PC-9 (cell line): ENCODE measurements around the gene HEATR9. TPM values are rescaled to one million over a fixed set of nuclear protein-coding genes. Genes with fewer than 3 reads are reported as not detected.

Experiments
- BruUV-seq: library from RNA; stranded (reverse); fragments of 400-500 nt; replicated peaks from 2 replicates; lab custom pipeline; 2021; lab: Mats Ljungman, UMichigan
- CTCF ChIA-PET: fragments of 300-600 bp; sonication (Branson Sonifier 250); formaldehyde crosslinking; loops from one replicate; lab custom pipeline; 2022; ENCODE audit warnings: antibody characterized with exemption; lab: Charles Lee
- POLR2A ChIA-PET: fragments of 300-600 bp; sonication (Branson Sonifier 250); formaldehyde crosslinking; loops from one replicate; lab custom pipeline; 2022; ENCODE audit warnings: antibody characterized with exemption; ENCODE audit not compliant: unreplicated experiment; lab: Charles Lee
- DNase-seq, 2 experiments: peaks; one replicate each; pipeline versions ENCODE4 v3.0.0 to v3.0.0-alpha.2; 2015 to 2022; ENCODE audit warnings: mixed read lengths in 1 of 2
- H2AFZ ChIP-seq: fragments of 200-600 bp; sonication (generic); 2 replicates; pipeline ENCODE4 v1.8.1; 2017; ENCODE audit warnings: antibody characterized with exemption
- H3F3A ChIP-seq: fragments of 200-600 bp; sonication (generic); 2 replicates; pipeline ENCODE4 v1.8.1; 2017; ENCODE audit warnings: antibody characterized with exemption, mild to moderate bottlenecking, low read depth; ENCODE audit not compliant: insufficient read depth
- H3K27ac ChIP-seq: fragments of 200-600 bp; sonication (generic); 2 replicates; pipeline ENCODE4 v1.6.1; 2016; ENCODE audit warnings: mixed run types
- H3K27me3 ChIP-seq: fragments of 200-600 bp; sonication (generic); 2 replicates; pipeline ENCODE4 v1.6.1; 2016; ENCODE audit warnings: low read depth, mixed run types; ENCODE audit not compliant: insufficient read depth
- H3K36me3 ChIP-seq: fragments of 200-600 bp; sonication (generic); 2 replicates; pipeline ENCODE4 v1.6.1; 2016; ENCODE audit warnings: low read depth, mixed run types
- H3K4me1 ChIP-seq: fragments of 200-600 bp; sonication (generic); replicated peaks from 2 replicates; pipeline ENCODE4 v1.6.1; 2016; ENCODE audit warnings: mixed run types; ENCODE audit not compliant: insufficient read depth
- H3K4me2 ChIP-seq: fragments of 200-600 bp; sonication (generic); 2 replicates; pipeline ENCODE4 v1.6.1; 2017; ENCODE audit warnings: mixed run types
- H3K4me3 ChIP-seq: fragments of 200-600 bp; sonication (generic); 2 replicates; pipeline ENCODE4 v1.6.1; 2016; ENCODE audit warnings: mixed run types
- H3K79me2 ChIP-seq: fragments of 200-600 bp; sonication (generic); 2 replicates; pipeline ENCODE4 v1.6.1; 2017; ENCODE audit warnings: low read depth, mixed run types
- H3K9me2 ChIP-seq: fragments of 200-600 bp; sonication (generic); 2 replicates; pipeline ENCODE4 v1.8.1; 2017; ENCODE audit warnings: mild to moderate bottlenecking; ENCODE audit not compliant: insufficient read depth
- H3K9me3 ChIP-seq: fragments of 200-600 bp; sonication (generic); 2 replicates; pipeline ENCODE4 v1.8.1; 2016; ENCODE audit warnings: low read depth; ENCODE audit not compliant: insufficient read depth
- H4K20me1 ChIP-seq: fragments of 200-600 bp; sonication (generic); 2 replicates; pipeline ENCODE4 v1.8.1; 2017; ENCODE audit not compliant: insufficient read depth
- EZH2 ChIP-seq: fragments of 200-600 bp; sonication (generic); IDR thresholded peaks from 2 replicates; pipeline ENCODE4 v1.8.0; 2017; ENCODE audit warnings: antibody characterized with exemption, low read depth
- intact Hi-C: fragments of 100-400 bp; cut with micrococcal nuclease; formaldehyde crosslinking; loops from one replicate; pipeline ENCODE4 v1.10.0; 2022; ENCODE audit not compliant: unreplicated experiment
- total RNA-seq: library from RNA; stranded (reverse); gene quantifications from 2 replicates; pipeline ENCODE4 v1.2.3, GENCODE V29; 2021
- TF ChIP-seq, protein P1 (sequence below): fragments of 200-600 bp; sonication (generic); conservative IDR thresholded peaks from 2 replicates; pipeline ENCODE4 v1.6.1; 2017; ENCODE audit warnings: mixed run types, antibody characterized with exemption, mild to moderate bottlenecking, moderate library complexity

The HEATR9 gene
- total RNA-seq, 1 experiment from 2014 or later = not detected

DNA sequence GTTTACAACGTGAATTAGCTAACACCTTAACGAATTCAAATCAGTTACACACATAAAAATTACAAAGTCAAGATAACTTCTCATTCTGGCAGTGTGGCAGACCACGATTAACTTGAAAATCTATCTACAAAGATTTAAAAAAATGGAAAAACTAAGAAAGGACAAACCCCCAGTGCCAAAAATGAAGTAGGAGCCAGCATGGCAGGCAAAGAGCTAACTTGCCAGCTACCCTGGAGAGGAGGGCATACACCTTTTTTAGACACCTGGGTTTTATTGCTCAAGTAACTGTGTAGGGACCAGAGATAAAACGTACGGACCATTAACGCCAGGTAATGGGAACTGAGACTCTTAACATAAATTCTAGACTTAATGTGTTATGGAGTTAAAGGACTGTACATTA, 56.9 kb downstream of the HEATR9 start:
- no peaks in the 10 kb centered on the region for H3K9me3 ChIP-seq
- POLR2A ChIA-PET = no interaction called here
- H3K27ac ChIP-seq = no peak overlapping the region
- no peak for DNase-seq
- peaks cover 74% of the 10 kb centered on the region for H3K79me2 ChIP-seq
- peaks cover 38% of the 10 kb centered on the region for H3K4me1 ChIP-seq
- peaks cover 16% of the 10 kb centered on the region; the same call in 1 of the 2 replicates for H3K36me3 ChIP-seq
- CTCF ChIA-PET = no interaction called here
- peaks cover 68% of the 10 kb centered on the region for H4K20me1 ChIP-seq
- H3K4me3 ChIP-seq = peak overlapping the region; percentile 97; the same call in 1 of the 2 replicates
- peaks cover 48% of the 10 kb centered on the region; the same call in 1 of the 2 replicates for H3F3A ChIP-seq
- H3K4me2 ChIP-seq = peak overlapping the region; percentile 98
- intact Hi-C loops = no loop called here
- H2AFZ ChIP-seq = no peak overlapping the region
- no peaks in the 10 kb centered on the region for H3K27me3 ChIP-seq
- no peaks in the 10 kb centered on the region for H3K9me2 ChIP-seq
- TF ChIP-seq, protein P1, sequence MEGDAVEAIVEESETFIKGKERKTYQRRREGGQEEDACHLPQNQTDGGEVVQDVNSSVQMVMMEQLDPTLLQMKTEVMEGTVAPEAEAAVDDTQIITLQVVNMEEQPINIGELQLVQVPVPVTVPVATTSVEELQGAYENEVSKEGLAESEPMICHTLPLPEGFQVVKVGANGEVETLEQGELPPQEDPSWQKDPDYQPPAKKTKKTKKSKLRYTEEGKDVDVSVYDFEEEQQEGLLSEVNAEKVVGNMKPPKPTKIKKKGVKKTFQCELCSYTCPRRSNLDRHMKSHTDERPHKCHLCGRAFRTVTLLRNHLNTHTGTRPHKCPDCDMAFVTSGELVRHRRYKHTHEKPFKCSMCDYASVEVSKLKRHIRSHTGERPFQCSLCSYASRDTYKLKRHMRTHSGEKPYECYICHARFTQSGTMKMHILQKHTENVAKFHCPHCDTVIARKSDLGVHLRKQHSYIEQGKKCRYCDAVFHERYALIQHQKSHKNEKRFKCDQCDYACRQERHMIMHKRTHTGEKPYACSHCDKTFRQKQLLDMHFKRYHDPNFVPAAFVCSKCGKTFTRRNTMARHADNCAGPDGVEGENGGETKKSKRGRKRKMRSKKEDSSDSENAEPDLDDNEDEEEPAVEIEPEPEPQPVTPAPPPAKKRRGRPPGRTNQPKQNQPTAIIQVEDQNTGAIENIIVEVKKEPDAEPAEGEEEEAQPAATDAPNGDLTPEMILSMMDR = no peak
- TF ChIP-seq EZH2 = no peak
- BruUV-seq = no TSS peak

DNA sequence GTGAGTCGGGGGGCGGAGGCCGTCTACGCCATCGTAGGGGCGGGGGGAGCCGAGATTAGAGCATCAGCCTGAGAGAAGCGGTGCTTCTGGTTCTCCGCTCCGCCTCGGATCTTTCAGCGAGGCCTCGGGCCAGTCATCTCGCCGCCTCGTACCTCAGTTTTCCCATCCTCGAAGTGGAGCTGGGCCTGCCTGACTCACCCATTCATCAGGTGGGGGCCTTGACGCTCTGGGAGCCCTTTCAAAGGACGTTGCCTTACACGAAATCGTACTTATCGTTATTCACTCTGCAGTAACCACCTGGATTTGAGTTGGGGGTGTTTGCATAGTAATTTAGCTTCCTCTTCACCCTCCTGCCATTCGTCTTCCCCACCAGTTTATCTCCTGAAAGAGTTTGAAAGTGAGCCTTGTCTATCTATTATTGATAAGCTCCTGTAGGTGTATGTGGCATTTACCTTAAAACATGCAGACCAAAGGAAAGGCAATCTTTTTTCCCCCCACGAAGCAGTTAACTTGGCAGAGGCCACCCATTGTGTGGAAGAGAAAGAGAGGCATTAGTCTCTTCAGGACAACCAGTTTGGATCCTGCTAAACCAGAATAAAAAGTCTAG, 58.7 kb downstream of the HEATR9 start:
- BruUV-seq = no TSS peak
- Histone ChIP-seq H4K20me1 (peaks cover 50% of the 10 kb centered on the region), H3K27me3 (no peaks in the 10 kb centered on the region), H3K9me3 (no peaks in the 10 kb centered on the region), H3K27ac (peak overlapping the region; percentile 98), H3K4me2 (peak overlapping the region; percentile 98), H3K36me3 (peaks cover 15% of the 10 kb centered on the region; the same call in 1 of the 2 replicates), H3K79me2 (peaks cover 57% of the 10 kb centered on the region), H3K4me3 (peak overlapping the region; percentile 97), H3F3A (peaks cover 41% of the 10 kb centered on the region; the same call in 1 of the 2 replicates), H3K9me2 (no peaks in the 10 kb centered on the region), H3K4me1 (peaks cover 39% of the 10 kb centered on the region), H2AFZ (peak overlapping the region; percentile 37; the same call in 1 of the 2 replicates)
- CTCF ChIA-PET = interaction anchor here (0.5 to 2.0 kb wide), 2 partner anchors 43 to 191 kb away, joined by 3 to 6 read pairs; no protein-coding TSS in a partner anchor
- DNase-seq = no peak
- no peak for TF ChIP-seq EZH2
- TF ChIP-seq, protein P1 = no peak
- POLR2A ChIA-PET = interaction anchor here (1.4 kb wide), 1 partner anchor 43 kb away, joined by 5 read pairs; no protein-coding TSS in a partner anchor
- intact Hi-C loops = loop anchor here (1.0 to 10.0 kb wide), 2 partner anchors 46 to 195 kb away; no protein-coding TSS in a partner anchor

DNA sequence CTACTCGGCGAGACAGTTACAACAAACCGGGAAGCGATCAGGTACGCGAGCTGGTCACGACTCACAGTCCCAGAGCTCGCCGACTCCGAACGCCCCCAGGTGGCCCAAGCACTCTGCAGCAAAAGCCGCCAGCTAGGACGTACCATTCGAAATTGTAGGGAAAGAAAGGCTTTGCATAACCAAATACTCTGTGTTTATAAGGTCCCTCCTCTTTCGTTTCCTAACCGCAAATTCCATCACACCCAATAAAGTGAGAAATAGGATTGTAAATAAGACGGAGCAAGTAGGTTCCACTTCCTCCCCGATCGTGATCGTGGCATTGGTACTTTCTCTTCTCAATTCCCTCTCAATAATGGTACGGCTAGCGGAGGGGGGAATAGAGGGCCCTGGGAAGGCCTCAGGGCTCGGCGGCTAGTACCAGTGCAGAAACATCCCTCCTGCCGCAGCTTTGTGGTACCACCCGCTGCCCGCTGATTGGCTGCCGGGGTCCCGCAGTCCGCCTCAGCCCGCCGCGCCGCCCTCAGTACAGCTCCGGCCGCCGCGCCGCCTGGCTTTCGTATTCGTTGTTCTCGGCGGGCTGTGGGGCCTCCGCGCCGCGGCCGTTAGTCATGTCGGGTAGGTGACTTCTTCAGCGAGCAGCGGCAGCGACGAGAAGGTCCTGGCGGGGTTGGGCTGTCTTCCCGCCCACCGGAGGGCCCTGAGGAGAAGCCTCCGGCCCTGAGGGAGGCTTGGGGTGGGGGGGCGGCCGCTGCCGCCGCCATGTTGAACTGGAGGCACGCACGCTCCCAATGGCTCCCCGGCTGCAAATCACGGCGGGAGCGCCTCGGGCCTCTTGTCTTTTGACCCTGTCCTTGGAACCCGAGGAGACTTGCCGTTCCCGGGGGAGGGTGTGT, 59.5 kb downstream of the HEATR9 start, which contains the start of gene TAF15:
Gene TAF15 (plus strand): TSS at position 523 of the 893 bp plus-strand sequence. CDS start 86 bp downstream, at position 609.
- Histone ChIP-seq H4K20me1 (peaks cover 44% of the 10 kb centered on the region), H3K79me2 (peaks cover 49% of the 10 kb centered on the region), H3F3A (peaks cover 38% of the 10 kb centered on the region; the same call in 1 of the 2 replicates), H3K4me3 (peak within 1 kb of the TSS; percentile 97), H3K27ac (peak within 1 kb of the TSS; percentile 98), H3K36me3 (peaks cover 13% of the 10 kb centered on the region; the same call in 1 of the 2 replicates), H3K27me3 (no peaks in the 10 kb centered on the region), H3K9me2 (no peaks in the 10 kb centered on the region), H3K9me3 (no peaks in the 10 kb centered on the region), H3K4me2 (peak within 1 kb of the TSS; percentile 98), H2AFZ (peak within 1 kb of the TSS; percentile 72), H3K4me1 (peaks cover 39% of the 10 kb centered on the region)
- ChIA-PET POLR2A (interaction anchor here (0.6 to 1.4 kb wide), 5 partner anchors 21 to 853 kb away, joined by 3 to 7 read pairs (median 4); no protein-coding TSS in a partner anchor), CTCF (interaction anchor here (0.7 to 2.0 kb wide), 4 partner anchors 22 to 137 kb away, joined by 3 to 19 read pairs (median 4); no protein-coding TSS in a partner anchor)
- no peak for TF ChIP-seq EZH2
- TF ChIP-seq, protein P1 = peak; percentile 72
- intact Hi-C loops = loop anchor here (1.0 to 10.0 kb wide), 2 partner anchors 45 to 194 kb away; no protein-coding TSS in a partner anchor
- no TSS peak for BruUV-seq
- peak; percentile 94 to 95 for DNase-seq
